Aorta (tissue), 5 donors: ENCODE measurements around the gene RXFP2. TPM values are rescaled to one million over a fixed set of nuclear protein-coding genes. Genes with fewer than 3 reads are reported as not detected.
A peak's percentile ranks its signal among the peaks of the same experiment; 100 is the strongest.

Experiments used
- ATAC-seq: fragments of 200-7000 bp; cut with Tn5 transposase; one replicate; pipeline ENCODE4 v1.9.1; 2022; ENCODE audit warnings: moderate library complexity; ENCODE audit not compliant: low FRiP score
- DNase-seq, 2 donors: peaks; one replicate each; pipeline ENCODE4 v3.0.0-alpha.2; 2020
- H3K27ac ChIP-seq, 2 donors: one replicate each; pipeline ENCODE4 v1.5.1; 2013; ENCODE audit warnings: low read length in 2 of 2, mild to moderate bottlenecking in 2 of 2, moderate library complexity in 2 of 2, control low read depth in 1 of 2, inconsistent platforms in 1 of 2, low read depth in 1 of 2
- H3K27me3 ChIP-seq, 2 donors: one replicate each; pipeline ENCODE4 v1.6.1; 2013; ENCODE audit warnings: control low read depth in 1 of 2, low read length in 1 of 2, mild to moderate bottlenecking in 1 of 2, moderate library complexity in 1 of 2; ENCODE audit not compliant: insufficient read depth in 2 of 2, control insufficient read depth in 1 of 2
- H3K36me3 ChIP-seq, 2 donors: one replicate each; pipeline ENCODE4 v1.6.1; 2013; ENCODE audit warnings: control low read depth in 1 of 2, low read length in 1 of 2, mild to moderate bottlenecking in 1 of 2; ENCODE audit not compliant: insufficient read depth in 2 of 2, control insufficient read depth in 1 of 2
- H3K4me1 ChIP-seq, 2 donors: one replicate each; pipeline ENCODE4 v1.6.1; 2013; ENCODE audit warnings: low read length in 2 of 2, control low read depth in 1 of 2, mild to moderate bottlenecking in 1 of 2, moderate library complexity in 1 of 2; ENCODE audit not compliant: insufficient read depth in 2 of 2, control insufficient read depth in 1 of 2
- H3K4me3 ChIP-seq, 2 donors: one replicate each; pipeline ENCODE4 v1.5.1; 2013; ENCODE audit warnings: low read length in 2 of 2, control low read depth in 1 of 2, mild to moderate bottlenecking in 1 of 2
- H3K9me3 ChIP-seq: one replicate; pipeline ENCODE4 v1.6.1; 2013; ENCODE audit warnings: mild to moderate bottlenecking, low read length; ENCODE audit not compliant: control insufficient read depth
- WGBS, 2 donors: extraction: QIAGEN DNeasy Blood & Tissue Kit; methylation state at CpG; one replicate each; pipeline ENCODE4 v1.1.7; 2013; 5-methylcytosine and 5-hydroxymethylcytosine counted together
- intact Hi-C, 2 donors: fragments of 100-400 bp; cut with DNase I; formaldehyde crosslinking; loops; one replicate each; pipeline versions ENCODE4 v1.14.2 to v1.15.0; 2022
- polyA plus RNA-seq, 2 donors: library from polyadenylated mRNA; stranded (reverse); fragments of 200-250 nt; gene quantifications; one replicate each; pipeline ENCODE4 v1.2.3, GENCODE V29; 2013
- total RNA-seq, 2 donors: library from RNA; stranded (reverse); fragmentation: NEBNext Ultra II Directional; extraction: Animal tissue kit (Norgen Biotek cat#: 25700); gene quantifications; one replicate each; pipeline ENCODE4 v1.2.1, GENCODE V29; 2021
- donor health status: healthy with polysubstance abuse.
- donor health status: Bipolar disorder and iron deficiency.
- donor health status: DM: no; HTN: no; CAD: no.
- donor health status: DM: no; HTN: no; CAD: no.
- donor health status: DM: yes; HTN: yes; CAD: no.

RXFP2 gene
- total and polyA plus RNA-seq, 4 donors, result not detected

DNA sequence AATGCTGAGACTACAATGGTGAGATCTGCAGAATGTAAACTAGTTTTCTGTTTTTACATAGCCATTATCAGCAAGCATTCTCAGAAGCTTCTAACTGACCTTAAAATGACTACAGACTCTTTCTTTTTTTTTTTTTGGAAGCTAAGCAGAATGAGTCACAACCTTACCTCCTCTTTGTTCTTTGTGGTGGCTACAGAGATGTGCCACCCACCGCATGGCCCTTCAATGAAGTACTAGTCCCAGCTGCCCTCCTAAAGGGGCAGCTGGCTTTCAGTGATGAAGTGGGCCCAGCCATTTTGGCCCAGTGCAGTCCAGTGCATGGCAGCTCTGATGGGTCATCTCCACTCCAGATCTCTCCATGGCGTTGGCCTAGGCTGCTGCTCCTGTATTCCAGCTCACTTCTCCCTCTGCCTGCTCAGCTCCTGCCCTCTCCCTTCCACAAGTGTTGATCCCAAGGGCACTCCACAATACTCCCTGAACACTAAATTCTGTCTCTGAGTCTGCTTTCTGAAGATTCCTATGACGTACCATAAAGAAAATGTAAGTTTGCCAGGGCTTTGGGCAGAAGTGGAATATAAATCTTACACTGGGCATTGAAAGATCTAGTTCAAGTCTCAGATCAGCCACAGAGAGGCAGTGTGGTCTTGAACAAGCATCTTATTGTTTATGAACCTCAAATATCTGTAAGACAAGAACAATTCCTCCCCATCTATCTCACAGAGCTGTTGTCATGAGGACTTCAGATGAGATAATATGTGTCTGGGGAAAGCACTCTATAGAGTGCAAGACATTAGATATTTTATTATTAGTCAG, 85.6 kb downstream of the RXFP2 start:
- 81 to 84% methylated on average over 3 of the region's 3 CpGs for WGBS, 2 donors
- Histone ChIP-seq H3K9me3 (no peaks in the 10 kb centered on the region), H3K36me3 (no peaks in the 10 kb centered on the region), H3K4me1 (no peaks in the 10 kb centered on the region), H3K4me3 (no peak overlapping the region), H3K27ac (no peak overlapping the region), H3K27me3 (no peaks in the 10 kb centered on the region)
- no peak for ATAC-seq
- no peak for DNase-seq
- intact Hi-C loops, result no loop called here

DNA sequence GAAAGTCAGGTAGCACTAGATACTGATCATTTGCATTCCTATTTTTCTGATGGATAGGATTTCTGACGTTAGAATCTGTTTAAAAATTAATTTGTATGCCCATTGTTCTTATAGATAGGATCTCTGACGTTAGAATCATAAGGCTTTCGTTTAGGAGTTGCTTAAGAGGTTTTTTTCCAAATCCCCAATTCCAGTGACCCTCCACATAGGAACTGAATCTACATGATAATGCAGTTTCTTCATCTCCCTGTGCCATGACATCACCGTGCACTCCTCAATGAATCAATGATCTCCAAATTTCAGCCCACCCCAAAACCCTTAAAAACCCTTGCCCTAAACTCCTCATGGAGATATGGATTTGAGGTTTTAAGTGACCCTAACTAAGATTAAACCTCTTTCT, 87.2 kb downstream of the RXFP2 start:
- Histone ChIP-seq H3K9me3 (no peaks in the 10 kb centered on the region), H3K27ac (no peak overlapping the region), H3K27me3 (no peaks in the 10 kb centered on the region), H3K4me3 (no peak overlapping the region), H3K4me1 (no peaks in the 10 kb centered on the region), H3K36me3 (no peaks in the 10 kb centered on the region)
- ATAC-seq (no peak), DNase-seq (no peak)
- 93 to 94% methylated on average over 4 of the region's 4 CpGs for WGBS, 2 donors
- intact Hi-C loops, result no loop called here

DNA sequence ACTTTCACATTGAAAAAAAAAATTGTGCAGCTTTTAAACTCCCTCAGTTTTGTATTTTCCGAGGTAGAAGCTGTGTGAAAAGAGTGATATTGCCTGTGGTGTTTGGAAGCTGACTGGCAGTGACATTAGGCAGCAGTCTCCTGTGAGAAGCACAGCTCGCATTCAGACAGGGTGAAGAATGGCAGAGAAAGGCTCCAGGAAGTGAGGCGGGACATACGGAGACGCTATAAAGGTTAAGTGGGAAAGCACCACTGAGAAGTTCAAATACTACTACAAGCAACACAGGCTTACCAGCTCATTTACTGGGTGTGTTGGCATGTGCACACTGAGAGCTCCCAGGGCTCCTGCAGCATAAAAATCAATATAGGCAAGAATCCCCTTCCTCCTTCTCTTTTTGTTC, 88.4 kb downstream of the RXFP2 start:
- intact Hi-C loops, result no loop called here
- Histone ChIP-seq H3K9me3 (no peaks in the 10 kb centered on the region), H3K4me1 (no peaks in the 10 kb centered on the region), H3K27me3 (no peaks in the 10 kb centered on the region), H3K27ac (no peak overlapping the region), H3K36me3 (no peaks in the 10 kb centered on the region), H3K4me3 (no peak overlapping the region)
- DNase-seq (no peak), ATAC-seq (no peak)
- WGBS, 2 donors, result 28 to 37% methylated on average over 5 of the region's 5 CpGs

DNA sequence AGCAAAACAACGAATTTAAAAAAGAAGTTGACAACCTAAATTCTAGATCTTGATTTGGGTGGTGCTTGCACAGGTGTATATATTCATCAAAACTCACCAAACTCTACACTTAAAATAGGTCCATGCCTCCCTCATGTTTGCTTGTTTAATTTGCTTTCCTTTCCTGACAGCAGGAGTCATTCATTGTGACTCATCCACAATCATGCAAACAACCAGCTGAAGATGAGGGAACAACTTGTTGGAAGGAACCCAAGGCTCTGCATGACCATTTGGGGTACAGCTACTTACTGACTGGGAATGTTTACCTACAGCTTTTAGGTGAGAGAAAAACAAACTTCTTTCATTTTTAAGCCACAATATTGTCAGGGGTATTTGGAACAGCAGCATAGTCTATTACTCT, 96.6 kb downstream of the RXFP2 start:
- WGBS, 2 donors, result 91 to 100% methylated on average over 1 of the region's 1 CpG
- intact Hi-C loops, result no loop called here
- no peaks in the 10 kb centered on the region for H3K36me3 ChIP-seq
- no peaks in the 10 kb centered on the region for H3K9me3 ChIP-seq
- no peaks in the 10 kb centered on the region for H3K27me3 ChIP-seq
- H3K4me3 ChIP-seq, result no peak overlapping the region
- DNase-seq (no peak), ATAC-seq (no peak)
- H3K4me1 ChIP-seq, result no peaks in the 10 kb centered on the region
- no peak overlapping the region for H3K27ac ChIP-seq

DNA sequence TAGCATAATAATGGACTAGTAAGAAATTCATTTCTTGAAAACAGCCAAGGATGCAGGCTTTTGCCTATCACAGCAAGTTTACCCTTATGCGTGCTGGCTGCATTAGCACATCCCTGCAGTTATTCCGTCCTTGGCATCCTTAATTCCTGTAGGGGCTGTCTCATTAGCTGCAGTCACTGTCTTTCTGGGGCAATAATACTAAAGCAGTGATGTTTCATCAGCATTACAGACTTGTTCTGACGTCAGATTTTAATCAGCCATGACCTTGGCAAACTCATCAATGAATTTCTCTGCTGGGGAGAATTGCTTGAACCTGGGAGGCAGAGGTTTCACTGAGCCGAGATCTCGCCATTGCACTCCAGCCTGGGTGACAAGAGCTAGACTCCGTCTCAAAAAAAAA, 103.7 kb downstream of the RXFP2 start:
- no peak for DNase-seq
- WGBS, 2 donors, result 76 to 79% methylated on average over 6 of the region's 6 CpGs
- no peaks in the 10 kb centered on the region for H3K4me1 ChIP-seq
- intact Hi-C loops, result no loop called here
- ATAC-seq, result no peak
- H3K36me3 ChIP-seq, result no peaks in the 10 kb centered on the region
- no peak overlapping the region for H3K4me3 ChIP-seq
- H3K27me3 ChIP-seq, result no peaks in the 10 kb centered on the region
- H3K9me3 ChIP-seq, result no peaks in the 10 kb centered on the region
- no peak overlapping the region for H3K27ac ChIP-seq

DNA sequence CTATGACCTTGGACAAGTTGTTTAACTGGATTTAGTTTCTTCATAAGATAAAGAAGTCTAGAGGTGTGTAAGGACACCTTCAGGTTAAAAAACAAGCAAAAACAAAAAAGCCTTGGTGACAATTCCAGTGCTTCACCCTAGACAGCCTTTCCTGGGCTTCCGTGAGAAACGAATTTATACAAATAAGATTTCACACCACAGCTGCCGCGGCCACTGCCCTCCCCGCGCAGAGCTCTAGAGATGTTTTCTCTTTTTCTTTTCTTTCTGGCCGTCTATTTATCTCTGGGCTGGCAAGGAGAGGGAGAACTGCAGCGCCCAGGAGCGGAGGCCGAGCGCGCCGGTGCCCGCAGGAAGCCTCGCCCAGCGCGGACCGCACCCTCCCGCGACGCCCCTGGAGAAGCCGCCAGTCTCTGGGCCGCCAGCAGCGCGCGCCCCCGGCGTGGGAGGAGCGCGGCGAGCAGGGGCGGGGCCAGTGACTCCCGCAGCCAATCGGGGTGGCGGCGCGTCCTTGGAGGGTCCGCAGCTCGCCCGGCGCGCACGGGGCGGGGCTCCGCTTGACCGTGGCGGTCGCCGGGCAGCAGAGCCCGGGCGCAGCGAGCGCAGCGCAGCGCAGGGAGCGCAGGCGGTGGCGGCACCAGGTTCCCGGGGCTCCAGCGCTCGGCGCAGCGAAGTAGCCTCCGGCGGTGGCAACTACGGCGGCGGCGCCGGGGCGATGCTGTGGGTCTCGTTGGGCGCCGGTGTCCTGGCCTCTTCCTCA, 107.0 kb downstream of the RXFP2 start:
- Histone ChIP-seq H3K27me3 (no peaks in the 10 kb centered on the region), H3K4me3 (peak overlapping the region; percentile 80 to 98), H3K4me1 (peaks cover 0 to 2% of the 10 kb centered on the region in 2 donors), H3K36me3 (no peaks in the 10 kb centered on the region), H3K27ac (peak overlapping the region; percentile 46 to 78), H3K9me3 (no peaks in the 10 kb centered on the region)
- DNase-seq (peak; percentile 92 to 97), ATAC-seq (peak; percentile 97)
- intact Hi-C loops, result loop anchor here (5.0 kb wide), 2 partner anchors 41 to 51 kb away; no protein-coding TSS in a partner anchor
- 0% methylated on average over 71 to 74 of the region's 74 CpGs for WGBS, 2 donors

DNA sequence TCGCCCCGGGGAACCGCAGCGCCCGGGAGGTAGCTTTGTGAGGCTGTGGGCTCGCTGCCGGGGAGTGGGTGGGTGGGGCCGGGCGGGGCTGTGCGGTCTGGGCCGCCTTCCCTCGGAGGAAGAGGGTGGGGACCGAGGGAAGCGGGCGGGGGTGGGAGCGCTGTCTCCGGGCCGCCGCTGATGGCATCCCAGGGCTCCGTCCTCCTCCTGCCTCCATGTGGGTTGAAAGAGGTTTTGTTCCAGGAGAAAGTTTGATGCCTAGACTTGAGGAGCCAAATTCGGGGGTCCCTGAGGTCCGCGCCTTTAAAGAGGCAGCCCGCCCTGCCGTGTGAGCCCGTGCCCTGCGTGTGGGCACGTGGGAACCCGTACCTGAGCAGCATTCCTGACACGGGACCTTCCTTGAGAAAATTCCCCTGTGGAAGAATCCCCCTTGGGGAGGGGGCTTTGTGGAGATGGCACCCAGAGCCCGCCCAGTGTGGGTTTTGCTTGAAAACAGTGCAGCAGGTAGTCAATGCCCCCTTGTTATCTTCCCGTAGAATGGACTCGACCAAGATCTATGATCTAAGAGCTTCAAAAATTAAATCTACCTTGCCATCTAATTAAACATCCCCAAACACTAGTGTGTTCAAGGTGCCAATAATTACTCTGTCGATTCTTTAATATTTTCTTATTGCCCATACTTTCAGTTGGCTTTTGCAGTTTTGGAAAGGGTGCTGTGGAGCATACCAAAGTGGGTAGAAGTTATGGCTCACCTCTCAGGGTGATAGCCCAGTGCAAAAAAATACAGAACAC, 107.8 kb downstream of the RXFP2 start:
- ATAC-seq (peak; percentile 44), DNase-seq (no peak)
- H3K27me3 ChIP-seq, result no peaks in the 10 kb centered on the region
- WGBS, 2 donors, result 7 to 8% methylated on average over 28 to 34 of the region's 34 CpGs
- H3K4me3 ChIP-seq, result peak overlapping the region; percentile 80 to 98
- peak overlapping the region; percentile 46 to 78 for H3K27ac ChIP-seq
- peaks cover 0 to 2% of the 10 kb centered on the region in 2 donors for H3K4me1 ChIP-seq
- intact Hi-C loops, result loop anchor here (5.0 kb wide), 2 partner anchors 40 to 50 kb away; no protein-coding TSS in a partner anchor
- H3K36me3 ChIP-seq, result no peaks in the 10 kb centered on the region
- no peaks in the 10 kb centered on the region for H3K9me3 ChIP-seq

DNA sequence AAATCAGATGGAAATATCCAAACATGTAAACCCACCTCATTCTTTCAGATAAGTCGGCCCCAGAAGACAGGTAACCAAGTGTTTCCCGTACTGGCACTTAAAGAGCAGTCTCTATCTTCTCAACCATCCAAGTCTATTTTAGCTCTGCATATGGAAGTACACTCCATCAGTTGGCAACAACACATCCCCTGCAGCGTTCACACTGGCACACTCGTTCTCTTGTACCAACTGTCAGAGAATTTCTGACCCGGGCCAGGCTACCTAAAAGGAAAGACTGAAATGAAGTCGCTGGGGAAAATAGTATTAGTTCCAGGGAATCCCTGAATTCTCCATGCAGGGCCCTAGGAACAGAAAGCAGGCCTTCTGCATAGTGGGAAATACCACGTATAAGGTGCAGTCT, 109.3 kb downstream of the RXFP2 start:
- Histone ChIP-seq H3K4me1 (peaks cover 0 to 2% of the 10 kb centered on the region in 2 donors), H3K36me3 (no peaks in the 10 kb centered on the region), H3K27me3 (no peaks in the 10 kb centered on the region), H3K4me3 (no peak overlapping the region), H3K9me3 (no peaks in the 10 kb centered on the region), H3K27ac (no peak overlapping the region)
- no peak for ATAC-seq
- intact Hi-C loops, result loop anchor here (5.0 kb wide), 2 partner anchors 39 to 49 kb away; no protein-coding TSS in a partner anchor
- WGBS, 2 donors, result 66 to 76% methylated on average over 7 of the region's 7 CpGs
- no peak for DNase-seq
